ENCODE data around the gene WNT2.

Gene WNT2

DNA sequence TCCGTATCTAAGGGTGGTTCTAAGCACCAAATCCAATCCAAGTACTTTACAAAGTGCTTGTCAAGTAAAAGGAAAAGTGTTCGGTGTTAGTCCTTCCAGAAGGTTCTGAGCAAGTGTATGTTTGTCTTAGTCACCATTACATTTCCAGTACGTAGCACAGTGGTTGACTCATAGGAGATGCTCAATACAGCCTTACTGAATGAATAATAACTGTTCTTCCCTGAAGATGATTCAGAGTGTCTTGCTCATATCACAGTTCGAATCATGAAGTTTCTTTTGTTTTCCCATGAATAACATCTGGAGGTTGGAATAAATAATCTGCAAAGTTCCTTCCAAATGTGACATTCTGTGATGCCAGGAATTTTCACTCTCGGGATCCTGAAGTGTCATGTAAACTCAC is 53.4 kb downstream of the WNT2 start:
- no peak for TF ChIP-seq SP1 (IDR thresholded peaks at IDR 0.05)
- no peak for TF ChIP-seq ARNT (IDR thresholded peaks at IDR 0.05)
- TF ChIP-seq ELF4 (IDR thresholded peaks at IDR 0.05), result no peak
- no peak for TF ChIP-seq BHLHE40 (IDR thresholded peaks at IDR 0.05; ENCODE audit: borderline replicate concordance)
- TF ChIP-seq HDGF (IDR thresholded peaks at IDR 0.05; ENCODE audit: borderline replicate concordance), result no peak
- TF ChIP-seq FOXA1 (IDR thresholded peaks at IDR 0.05), result no peak
- TF ChIP-seq TARDBP (IDR thresholded peaks at IDR 0.05), result no peak
- no peak for TF ChIP-seq FOXK2 (IDR thresholded peaks at IDR 0.05)
- no peak for TF ChIP-seq SUZ12 (IDR thresholded peaks at IDR 0.05)
- TF ChIP-seq L3MBTL2 (conservative IDR thresholded peaks at IDR 0.05), result no peak
- no peak for TF ChIP-seq FOXM1 (IDR thresholded peaks at IDR 0.05; ENCODE audit: borderline replicate concordance)
- TF ChIP-seq ZNF384 (IDR thresholded peaks at IDR 0.05), result no peak
- TF ChIP-seq NFRKB (IDR thresholded peaks at IDR 0.05), result no peak
- TF ChIP-seq, protein P1, sequence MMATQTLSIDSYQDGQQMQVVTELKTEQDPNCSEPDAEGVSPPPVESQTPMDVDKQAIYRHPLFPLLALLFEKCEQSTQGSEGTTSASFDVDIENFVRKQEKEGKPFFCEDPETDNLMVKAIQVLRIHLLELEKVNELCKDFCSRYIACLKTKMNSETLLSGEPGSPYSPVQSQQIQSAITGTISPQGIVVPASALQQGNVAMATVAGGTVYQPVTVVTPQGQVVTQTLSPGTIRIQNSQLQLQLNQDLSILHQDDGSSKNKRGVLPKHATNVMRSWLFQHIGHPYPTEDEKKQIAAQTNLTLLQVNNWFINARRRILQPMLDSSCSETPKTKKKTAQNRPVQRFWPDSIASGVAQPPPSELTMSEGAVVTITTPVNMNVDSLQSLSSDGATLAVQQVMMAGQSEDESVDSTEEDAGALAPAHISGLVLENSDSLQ (IDR thresholded peaks at IDR 0.05), result no peak
- no peak for TF ChIP-seq CTBP1 (IDR thresholded peaks at IDR 0.05; ENCODE audit: borderline replicate concordance)
- TF ChIP-seq LEF1 (IDR thresholded peaks at IDR 0.05; ENCODE audit: borderline replicate concordance), result no peak
- ChIA-PET CTCF (no interaction called here), POLR2A (no interaction called here)
- no peak for DNase-seq (ENCODE audit: extremely low spot score)

DNA sequence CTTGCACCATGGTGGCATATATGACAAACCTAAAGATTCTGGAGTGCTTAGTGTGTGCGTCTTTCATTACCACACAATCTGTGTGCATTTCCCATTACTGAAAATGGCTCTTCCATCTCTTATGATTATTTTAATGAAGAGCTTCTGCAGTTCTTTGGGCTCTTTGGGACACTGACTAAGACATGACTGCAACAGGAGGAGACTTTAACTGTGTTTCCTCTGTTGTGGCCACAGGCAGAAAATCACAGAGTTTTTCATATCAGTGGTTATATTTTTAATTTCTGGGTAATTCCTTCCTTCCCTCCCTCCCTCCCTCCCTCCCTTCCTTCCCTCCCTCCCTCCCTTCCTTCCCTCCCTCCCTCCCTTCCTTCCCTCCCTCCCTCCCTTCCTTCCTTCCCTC is 58.1 kb downstream of the WNT2 start:
- POLR2A ChIA-PET, result no interaction called here
- CTCF ChIA-PET, result no interaction called here
- TF ChIP-seq LEF1 (IDR thresholded peaks at IDR 0.05; ENCODE audit: borderline replicate concordance), result no peak
- no peak for TF ChIP-seq ELF4 (IDR thresholded peaks at IDR 0.05)
- TF ChIP-seq, protein P1 (IDR thresholded peaks at IDR 0.05), result no peak
- no peak for TF ChIP-seq SP1 (IDR thresholded peaks at IDR 0.05)
- no peak for TF ChIP-seq ARNT (IDR thresholded peaks at IDR 0.05)
- TF ChIP-seq HDGF (IDR thresholded peaks at IDR 0.05; ENCODE audit: borderline replicate concordance), result no peak
- no peak for TF ChIP-seq TARDBP (IDR thresholded peaks at IDR 0.05)
- TF ChIP-seq SUZ12 (IDR thresholded peaks at IDR 0.05), result no peak
- no peak for TF ChIP-seq FOXM1 (IDR thresholded peaks at IDR 0.05; ENCODE audit: borderline replicate concordance)
- no peak for TF ChIP-seq L3MBTL2 (conservative IDR thresholded peaks at IDR 0.05)
- DNase-seq (ENCODE audit: extremely low spot score), result no peak

DNA sequence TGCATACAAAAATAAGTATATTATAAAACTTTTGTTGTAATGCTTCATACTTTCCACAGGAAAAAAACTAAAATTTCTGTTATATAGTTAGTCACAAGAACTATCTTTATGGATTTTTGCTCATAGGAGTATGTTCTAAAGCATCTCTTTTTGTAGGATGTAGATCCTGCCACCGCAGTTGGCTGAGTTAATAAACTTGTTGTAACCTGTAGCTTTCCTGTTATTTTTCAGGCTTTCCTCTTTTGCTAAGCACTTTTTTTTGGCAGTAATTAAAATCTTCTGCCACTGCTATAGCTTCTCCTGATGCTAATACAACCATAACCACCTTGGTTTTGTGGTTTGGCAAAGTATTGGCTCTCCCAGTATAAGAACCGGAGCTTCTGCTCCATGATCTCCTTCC is 60.3 kb downstream of the WNT2 start:
- TF ChIP-seq LEF1 (IDR thresholded peaks at IDR 0.05; ENCODE audit: borderline replicate concordance) (no peak), FOXA1 (IDR thresholded peaks at IDR 0.05) (no peak), ARNT (IDR thresholded peaks at IDR 0.05) (no peak), ELF4 (IDR thresholded peaks at IDR 0.05) (no peak), NFRKB (IDR thresholded peaks at IDR 0.05) (no peak), HDGF (IDR thresholded peaks at IDR 0.05; ENCODE audit: borderline replicate concordance) (no peak), ZNF384 (IDR thresholded peaks at IDR 0.05) (no peak), TARDBP (IDR thresholded peaks at IDR 0.05) (no peak), FOXM1 (IDR thresholded peaks at IDR 0.05; ENCODE audit: borderline replicate concordance) (no peak), BHLHE40 (IDR thresholded peaks at IDR 0.05; ENCODE audit: borderline replicate concordance) (no peak), L3MBTL2 (conservative IDR thresholded peaks at IDR 0.05) (no peak), CTBP1 (IDR thresholded peaks at IDR 0.05; ENCODE audit: borderline replicate concordance) (no peak), SUZ12 (IDR thresholded peaks at IDR 0.05) (no peak), SP1 (IDR thresholded peaks at IDR 0.05) (no peak), FOXK2 (IDR thresholded peaks at IDR 0.05) (no peak)
- TF ChIP-seq, protein P1 (IDR thresholded peaks at IDR 0.05), result no peak
- POLR2A ChIA-PET, result no interaction called here
- CTCF ChIA-PET, result no interaction called here

DNA sequence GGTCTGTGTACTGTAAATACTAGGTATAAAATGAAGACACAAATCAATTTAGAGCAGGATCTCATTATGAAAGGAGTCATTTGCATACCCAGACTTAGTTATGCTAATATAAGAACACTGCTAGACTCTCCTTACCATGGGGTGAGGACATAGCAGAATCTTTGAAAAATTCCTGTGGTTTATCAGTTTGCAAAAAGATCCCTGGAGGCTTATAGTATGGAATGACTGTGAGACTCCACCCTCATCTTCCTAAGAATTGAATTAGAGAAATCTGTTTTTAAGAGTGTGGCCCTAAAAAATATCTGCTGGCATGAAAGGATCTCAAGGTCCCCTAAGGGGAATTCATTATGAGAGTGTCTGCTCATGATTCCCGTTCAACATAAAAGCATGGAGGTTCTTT is 63.2 kb downstream of the WNT2 start:
- no peak for TF ChIP-seq TARDBP (IDR thresholded peaks at IDR 0.05)
- no peak for TF ChIP-seq ELF4 (IDR thresholded peaks at IDR 0.05)
- TF ChIP-seq FOXA1 (IDR thresholded peaks at IDR 0.05), result no peak
- TF ChIP-seq CTBP1 (IDR thresholded peaks at IDR 0.05; ENCODE audit: borderline replicate concordance), result no peak
- no peak for TF ChIP-seq SUZ12 (IDR thresholded peaks at IDR 0.05)
- TF ChIP-seq LEF1 (IDR thresholded peaks at IDR 0.05; ENCODE audit: borderline replicate concordance), result no peak
- no peak for TF ChIP-seq FOXK2 (IDR thresholded peaks at IDR 0.05)
- no peak for TF ChIP-seq BHLHE40 (IDR thresholded peaks at IDR 0.05; ENCODE audit: borderline replicate concordance)
- TF ChIP-seq HDGF (IDR thresholded peaks at IDR 0.05; ENCODE audit: borderline replicate concordance), result no peak
- POLR2A ChIA-PET, result no interaction called here
- CTCF ChIA-PET, result no interaction called here
- DNase-seq (ENCODE audit: extremely low spot score), result no peak

More for the DNA sequence above, 60.3 kb downstream of the WNT2 start:
- no peak for DNase-seq (ENCODE audit: extremely low spot score)

DNA sequence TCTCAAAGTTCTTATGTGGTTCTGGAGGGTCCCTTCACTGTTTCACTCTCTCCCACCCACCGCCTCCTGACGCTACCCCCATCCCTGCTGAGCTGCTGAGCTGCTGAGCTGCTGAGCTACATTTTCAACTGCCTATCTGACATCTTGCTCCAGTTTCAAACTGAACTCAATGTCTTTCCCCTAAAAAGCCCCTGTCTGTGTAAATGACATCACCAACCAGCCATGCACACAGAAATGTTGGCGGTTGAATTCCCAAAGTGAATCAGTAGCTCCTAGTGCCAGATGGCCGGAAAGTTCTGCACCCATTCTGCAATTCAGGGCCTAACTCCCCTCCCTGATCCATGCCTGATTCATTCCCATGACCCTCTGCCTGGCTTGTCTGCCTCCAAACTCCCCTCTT is 71.2 kb downstream of the WNT2 start:
- POLR2A ChIA-PET, result no interaction called here
- TF ChIP-seq ZNF384 (IDR thresholded peaks at IDR 0.05) (no peak), FOXM1 (IDR thresholded peaks at IDR 0.05; ENCODE audit: borderline replicate concordance) (no peak)
- CTCF ChIA-PET, result no interaction called here
- DNase-seq (ENCODE audit: extremely low spot score), result no peak

DNA sequence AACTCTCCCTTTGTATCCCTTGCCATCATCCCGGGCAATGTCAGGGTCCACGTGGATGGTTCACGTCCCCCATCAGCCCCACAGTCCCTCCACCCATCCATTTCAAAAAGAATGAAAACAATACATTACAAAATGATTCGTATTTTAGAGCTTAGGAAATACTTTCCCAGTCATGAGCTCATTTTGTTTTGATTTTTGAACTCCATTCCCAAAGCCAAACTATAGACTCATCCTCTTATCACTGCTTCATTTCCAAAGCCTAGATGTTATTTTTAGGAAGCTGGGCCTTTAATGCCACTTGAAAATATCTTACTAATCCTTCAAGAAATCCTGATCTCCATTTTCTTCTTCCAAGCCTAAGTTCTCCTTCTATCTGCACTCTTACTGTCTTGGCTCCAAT is 72.1 kb downstream of the WNT2 start:
- CTCF ChIA-PET, result no interaction called here
- DNase-seq (ENCODE audit: extremely low spot score), result no peak
- POLR2A ChIA-PET, result no interaction called here

More for the DNA sequence above, 72.1 kb downstream of the WNT2 start:
- TF ChIP-seq SP1 (IDR thresholded peaks at IDR 0.05), result no peak
- TF ChIP-seq BHLHE40 (IDR thresholded peaks at IDR 0.05; ENCODE audit: borderline replicate concordance), result no peak
- TF ChIP-seq ARNT (IDR thresholded peaks at IDR 0.05), result no peak
- no peak for TF ChIP-seq HDGF (IDR thresholded peaks at IDR 0.05; ENCODE audit: borderline replicate concordance)
- TF ChIP-seq SUZ12 (IDR thresholded peaks at IDR 0.05), result no peak
- TF ChIP-seq FOXM1 (IDR thresholded peaks at IDR 0.05; ENCODE audit: borderline replicate concordance), result no peak
- no peak for TF ChIP-seq LEF1 (IDR thresholded peaks at IDR 0.05; ENCODE audit: borderline replicate concordance)
- TF ChIP-seq ZNF384 (IDR thresholded peaks at IDR 0.05), result no peak
- no peak for TF ChIP-seq FOXK2 (IDR thresholded peaks at IDR 0.05)
- TF ChIP-seq L3MBTL2 (conservative IDR thresholded peaks at IDR 0.05), result no peak
- no peak for TF ChIP-seq NFRKB (IDR thresholded peaks at IDR 0.05)
- no peak for TF ChIP-seq FOXA1 (IDR thresholded peaks at IDR 0.05)
- TF ChIP-seq TARDBP (IDR thresholded peaks at IDR 0.05), result no peak
- no peak for TF ChIP-seq CTBP1 (IDR thresholded peaks at IDR 0.05; ENCODE audit: borderline replicate concordance)
- TF ChIP-seq, protein P1 (IDR thresholded peaks at IDR 0.05), result no peak
- TF ChIP-seq ELF4 (IDR thresholded peaks at IDR 0.05), result no peak

Measured in HEK293T (cell line).